GM23248 (cell line): ENCODE results near the gene C1orf185. TPM values are rescaled to one million over a fixed set of nuclear protein-coding genes. Genes with fewer than 3 reads are reported as not detected.
"Not testable (repeated sequence)": the region's sequence is repeated elsewhere in the genome, so short reads cannot be mapped to it uniquely, and the experiment has no call there.

Experiments
- DNase-seq: peaks from one replicate; pipeline ENCODE4 v3.0.0-alpha.2; 2015
- H2AFZ ChIP-seq: fragments of 200-600 bp; sonication (generic); 2 replicates; pipeline ENCODE4 v1.6.1; 2016; ENCODE audit warnings: antibody characterized with exemption
- H3F3A ChIP-seq: fragments of 200-600 bp; sonication (generic); 2 replicates; pipeline ENCODE4 v1.6.1; 2016; ENCODE audit warnings: mild to moderate bottlenecking, antibody characterized with exemption, mixed run types; ENCODE audit not compliant: insufficient read depth
- H3K27ac ChIP-seq: fragments of 200-600 bp; sonication (generic); 2 replicates; pipeline ENCODE4 v1.5.1; 2016; ENCODE audit warnings: mild to moderate bottlenecking
- H3K27me3 ChIP-seq: fragments of 200-600 bp; sonication (generic); replicated peaks from 2 replicates; pipeline ENCODE4 v1.6.1; 2016; ENCODE audit warnings: mild to moderate bottlenecking; ENCODE audit not compliant: insufficient read depth
- H3K36me3 ChIP-seq: fragments of 200-600 bp; sonication (generic); 2 replicates; pipeline ENCODE4 v1.6.1; 2016; ENCODE audit warnings: low read depth, mild to moderate bottlenecking
- H3K4me1 ChIP-seq: fragments of 200-600 bp; sonication (generic); 2 replicates; pipeline ENCODE4 v1.6.1; 2016; ENCODE audit warnings: mild to moderate bottlenecking; ENCODE audit not compliant: insufficient read depth
- H3K4me2 ChIP-seq: fragments of 200-600 bp; sonication (generic); one replicate; pipeline ENCODE4 v1.6.1; 2016; ENCODE audit warnings: mild to moderate bottlenecking; ENCODE audit not compliant: unreplicated experiment
- H3K4me3 ChIP-seq: fragments of 200-600 bp; sonication (generic); 2 replicates; pipeline ENCODE4 v1.5.1; 2016; ENCODE audit warnings: mild to moderate bottlenecking
- H3K79me2 ChIP-seq: fragments of 200-600 bp; sonication (generic); 2 replicates; pipeline ENCODE4 v1.6.1; 2016; ENCODE audit warnings: mild to moderate bottlenecking; ENCODE audit not compliant: insufficient read depth
- H3K9ac ChIP-seq: fragments of 200-600 bp; sonication (generic); 2 replicates; pipeline ENCODE4 v1.6.1; 2016; ENCODE audit warnings: mild to moderate bottlenecking
- H3K9me2 ChIP-seq: fragments of 200-600 bp; sonication (generic); 2 replicates; pipeline ENCODE4 v1.6.1; 2016; ENCODE audit warnings: mixed run types, mild to moderate bottlenecking, moderate library complexity; ENCODE audit not compliant: insufficient read depth
- H3K9me3 ChIP-seq: fragments of 200-600 bp; sonication (generic); one replicate; pipeline ENCODE4 v1.6.1; 2017; ENCODE audit warnings: low read depth
- H4K20me1 ChIP-seq: fragments of 200-600 bp; sonication (generic); 2 replicates; pipeline ENCODE4 v1.6.0; 2016; ENCODE audit not compliant: insufficient read depth
- EZH2 ChIP-seq: fragments of 200-600 bp; sonication (generic); IDR thresholded peaks from 2 replicates; pipeline ENCODE4 v1.6.1; 2018; ENCODE audit warnings: antibody characterized with exemption, mild to moderate bottlenecking; ENCODE audit not compliant: insufficient read depth, poor library complexity, severe bottlenecking
- EZH2phosphoT487 ChIP-seq: fragments of 200-600 bp; sonication (generic); IDR thresholded peaks from 2 replicates; pipeline ENCODE4 v1.6.1; 2018; ENCODE audit warnings: antibody characterized with exemption, moderate library complexity, mild to moderate bottlenecking, low read depth; ENCODE audit not compliant: insufficient read depth
- WGBS, 2 experiments: methylation state at CpG; one replicate each; pipeline ENCODE4 v1.1.6; 2015 to 2017; ENCODE audit warnings: low lambda C conversion rate in 2 of 2, low coverage in 1 of 2; ENCODE audit errors: missing lambda C conversion rate in 2 of 2; 5-methylcytosine and 5-hydroxymethylcytosine counted together
- in situ Hi-C: fragments of 300-500 bp; cut with MboI; formaldehyde crosslinking; loops from 2 replicates; pipeline ENCODE4 v1.15.0; 2020
- polyA plus RNA-seq: library from polyadenylated mRNA; unstranded; fragments of >200 nt; fragmentation: Nextera tagmentation; extraction: Ambion mirVana; gene quantifications from 2 replicates; pipeline ENCODE4 v1.2.1, GENCODE V29; 2016
- total RNA-seq: library from RNA; depleted of rRNA; stranded (reverse); fragments of >200 nt; shearing (Covaris generic); gene quantifications from 2 replicates; pipeline ENCODE4 v1.2.3, GENCODE V29; 2014

Gene C1orf185
- total and polyA plus RNA-seq, 2 experiments from 2014 or later: not detected

GRCh38 chr1:51170342-51170741 is 68.3 kb downstream of the C1orf185 start:
- H3K4me1 ChIP-seq: no peaks in the 10 kb centered on the region
- H3K79me2 ChIP-seq: no peaks in the 10 kb centered on the region
- no peak overlapping the region for H3K4me2 ChIP-seq
- H3K27me3 ChIP-seq: peaks cover 15% of the 10 kb centered on the region; the same call in 1 of the 2 replicates
- H3K9ac ChIP-seq: no peak overlapping the region
- no peaks in the 10 kb centered on the region for H3K9me3 ChIP-seq
- DNase-seq: peak; percentile 51
- H3K9me2 ChIP-seq: no peaks in the 10 kb centered on the region
- H3K4me3 ChIP-seq: no peak overlapping the region
- H2AFZ ChIP-seq: no peak overlapping the region
- WGBS, 2 experiments: 66 to 80% methylated on average over 1 of the region's 1 CpG
- in situ Hi-C loops: no loop called here
- H4K20me1 ChIP-seq: no peaks in the 10 kb centered on the region
- H3K36me3 ChIP-seq: no peaks in the 10 kb centered on the region
- TF ChIP-seq EZH2: no peak
- no peak for TF ChIP-seq EZH2phosphoT487
- H3K27ac ChIP-seq: no peak overlapping the region
- no peaks in the 10 kb centered on the region for H3F3A ChIP-seq

- no peaks in the 10 kb centered on the region for H3K9me3 ChIP-seq
- H3K27me3 ChIP-seq: peaks cover 17% of the 10 kb centered on the region; the same call in 1 of the 2 replicates
- 42 to 51% methylated on average over 3 of the region's 3 CpGs for WGBS, 2 experiments
- no peaks in the 10 kb centered on the region for H3F3A ChIP-seq
- no peaks in the 10 kb centered on the region for H3K36me3 ChIP-seq
- H2AFZ ChIP-seq: no peak overlapping the region
- no peaks in the 10 kb centered on the region for H3K4me1 ChIP-seq
- H3K9me2 ChIP-seq: no peaks in the 10 kb centered on the region
- no peak for TF ChIP-seq EZH2
- no peak overlapping the region for H3K4me3 ChIP-seq
- no peak for DNase-seq
- H3K9ac ChIP-seq: no peak overlapping the region
- no peak overlapping the region for H3K4me2 ChIP-seq
- no peaks in the 10 kb centered on the region for H4K20me1 ChIP-seq
- in situ Hi-C loops: no loop called here
- no peaks in the 10 kb centered on the region for H3K79me2 ChIP-seq
- no peak overlapping the region for H3K27ac ChIP-seq
Measured at GRCh38 chr1:51172811-51173210, 70.8 kb downstream of the C1orf185 start.

GRCh38 chr1:51175278-51175677 is 73.2 kb downstream of the C1orf185 start:
- Histone ChIP-seq H3K9me2 (no peaks in the 10 kb centered on the region), H4K20me1 (no peaks in the 10 kb centered on the region), H3K27me3 (peaks cover 11% of the 10 kb centered on the region), H3K36me3 (no peaks in the 10 kb centered on the region), H2AFZ (no peak overlapping the region), H3F3A (no peaks in the 10 kb centered on the region), H3K27ac (no peak overlapping the region), H3K4me1 (no peaks in the 10 kb centered on the region), H3K4me2 (no peak overlapping the region), H3K4me3 (no peak overlapping the region), H3K9me3 (no peaks in the 10 kb centered on the region), H3K79me2 (no peaks in the 10 kb centered on the region), H3K9ac (no peak overlapping the region)
- no peak for DNase-seq
- TF ChIP-seq EZH2 (no peak), EZH2phosphoT487 (no peak)
- WGBS, 2 experiments: 57 to 75% methylated on average over 2 of the region's 2 CpGs
- in situ Hi-C loops: no loop called here

- H3K4me2 ChIP-seq, in situ Hi-C loops, H3K9ac ChIP-seq, H4K20me1 ChIP-seq, H3K9me3 ChIP-seq, H3K4me1 ChIP-seq, H3K9me2 ChIP-seq, DNase-seq, H2AFZ ChIP-seq, H3K79me2 ChIP-seq, H3F3A ChIP-seq, H3K4me3 ChIP-seq, H3K27ac ChIP-seq, H3K36me3 ChIP-seq: not testable (repeated sequence)
- H3K27me3 ChIP-seq: peaks cover 22% of the 10 kb centered on the region
- WGBS, 2 experiments: 65 to 78% methylated on average over 6 of the region's 6 CpGs
Measured at GRCh38 chr1:51177988-51178387, 76.0 kb downstream of the C1orf185 start.

GRCh38 chr1:51188230-51188629 is 86.2 kb downstream of the C1orf185 start:
- TF ChIP-seq EZH2 (no peak), EZH2phosphoT487 (no peak)
- H4K20me1 ChIP-seq: no peaks in the 10 kb centered on the region
- no peak overlapping the region for H3K4me2 ChIP-seq
- no peaks in the 10 kb centered on the region for H3K9me2 ChIP-seq
- H3K9me3 ChIP-seq: no peaks in the 10 kb centered on the region
- H3F3A ChIP-seq: no peaks in the 10 kb centered on the region
- H3K4me1 ChIP-seq: no peaks in the 10 kb centered on the region
- no peaks in the 10 kb centered on the region for H3K79me2 ChIP-seq
- DNase-seq: no peak
- H3K4me3 ChIP-seq: no peak overlapping the region
- H3K27ac ChIP-seq: no peak overlapping the region
- in situ Hi-C loops: no loop called here
- H2AFZ ChIP-seq: no peak overlapping the region
- H3K36me3 ChIP-seq: no peaks in the 10 kb centered on the region
- H3K9ac ChIP-seq: no peak overlapping the region
- H3K27me3 ChIP-seq: 0 out of 2 replicates have a peak, but pooled peaks cover under 1% of the 10 kb centered on the region
